D721Med (cell line): Measurements from ENCODE around the gene FOCAD.

Source experiments
- DNase-seq: peaks from one replicate; pipeline ENCODE4 v3.0.0; 2011; ENCODE audit warnings: low spot score; ENCODE audit not compliant: insufficient read length
- FAIRE-seq: peaks from 2 replicates; lab custom pipeline; 2011; peaks lifted over from hg19 to GRCh38; lab: Jason Lieb, UNC
- CTCF ChIP-seq: IDR thresholded peaks from 2 replicates; pipeline ENCODE4 v1.5.1; 2012; ENCODE audit warnings: mild to moderate bottlenecking, control low read depth; ENCODE audit not compliant: insufficient read depth; ENCODE audit errors: missing control alignments

Gene FOCAD

DNA sequence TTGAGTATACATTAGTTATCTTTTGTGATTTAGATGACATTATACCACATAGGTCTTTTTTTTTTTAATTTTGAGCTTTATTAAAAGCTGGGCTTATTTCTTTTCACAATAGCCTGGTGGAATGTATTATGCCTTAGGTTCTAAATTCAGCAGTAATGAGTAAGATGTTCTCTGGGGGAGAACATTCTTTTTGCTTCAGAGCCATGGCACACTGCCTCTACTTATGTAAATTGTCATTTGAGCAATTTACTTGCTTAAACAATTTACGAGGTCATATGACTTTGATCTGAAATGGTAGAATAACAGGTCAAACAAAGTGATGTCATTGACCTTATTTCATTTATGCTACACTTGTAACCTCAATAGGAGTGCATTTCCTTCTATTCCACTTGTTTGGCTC is 154.2 kb downstream of the FOCAD start:
- TF ChIP-seq CTCF, result no peak
- FAIRE-seq (no peak), DNase-seq (no peak)

GRCh38 chr9:20844916-20845315 is 160.9 kb downstream of the FOCAD start:
- no peak for FAIRE-seq
- no peak for TF ChIP-seq CTCF

DNA sequence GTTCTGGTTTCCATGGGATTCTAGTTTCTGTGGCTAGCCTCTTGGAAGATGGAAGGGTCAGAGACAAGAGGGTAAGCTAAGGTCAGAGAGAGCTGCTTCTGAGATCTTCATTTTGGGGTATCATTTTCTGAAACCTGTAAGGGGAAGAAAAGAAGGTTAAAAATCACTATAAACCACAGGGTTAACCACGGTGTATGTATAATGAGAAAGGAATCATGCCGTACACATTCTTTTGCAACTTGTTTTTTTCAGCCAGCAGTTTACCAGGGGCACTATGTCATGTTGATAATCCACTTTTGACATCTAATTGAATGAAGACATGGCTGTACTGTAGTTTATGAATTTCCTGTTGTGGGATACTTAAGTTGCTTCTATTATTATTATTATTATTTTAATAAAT is 164.4 kb downstream of the FOCAD start:
- DNase-seq (no peak), FAIRE-seq (no peak)

More at GRCh38 chr9:20844916-20845315, 160.9 kb downstream of the FOCAD start:
- DNase-seq, result no peak

GRCh38 chr9:20853866-20854265 is 169.8 kb downstream of the FOCAD start:
- no peak for FAIRE-seq

More for the DNA sequence above, 164.4 kb downstream of the FOCAD start:
- TF ChIP-seq CTCF, result no peak

DNA sequence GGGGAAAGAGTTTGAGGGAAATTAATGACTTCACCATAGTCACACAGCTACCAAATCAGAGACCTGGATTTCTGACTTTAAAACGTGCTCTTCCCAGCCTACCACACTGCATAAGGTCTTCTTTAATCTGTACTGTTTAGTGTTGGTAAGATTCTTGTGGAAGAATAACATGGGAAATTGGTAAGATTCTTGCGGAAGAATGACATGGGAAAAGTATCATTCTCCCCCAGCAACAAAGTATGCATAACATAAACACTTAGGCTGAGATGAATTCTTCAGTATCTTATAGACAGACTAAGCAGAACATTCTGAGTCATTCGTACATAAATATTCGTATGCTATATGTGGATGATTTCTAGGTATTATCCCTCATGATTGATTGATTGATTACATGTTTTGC is 170.4 kb downstream of the FOCAD start:
- FAIRE-seq (no peak), DNase-seq (no peak)
- no peak for TF ChIP-seq CTCF

More at GRCh38 chr9:20853866-20854265, 169.8 kb downstream of the FOCAD start:
- no peak for DNase-seq
- TF ChIP-seq CTCF, result no peak

DNA sequence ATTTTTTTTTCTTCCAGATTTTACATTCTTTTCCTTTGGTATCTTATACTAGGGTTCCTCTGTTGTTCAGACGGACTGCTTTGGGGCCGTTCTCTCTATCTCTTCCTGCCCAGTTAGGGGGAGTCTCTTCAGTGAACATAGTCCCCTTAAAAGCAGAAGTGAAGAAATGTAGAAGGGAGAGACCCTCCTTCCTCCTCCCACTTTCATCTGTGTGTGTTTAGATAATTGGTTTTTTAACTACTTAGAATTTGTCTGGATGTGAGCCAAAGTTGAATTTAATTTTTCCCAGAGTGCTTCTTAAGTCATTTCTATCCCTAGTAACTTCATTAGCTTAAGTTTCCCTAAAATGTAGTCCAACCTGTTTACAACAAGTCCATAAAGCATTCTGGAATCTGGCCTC is 179.9 kb downstream of the FOCAD start:
- DNase-seq (no peak), FAIRE-seq (no peak)
- TF ChIP-seq CTCF, result no peak

DNA sequence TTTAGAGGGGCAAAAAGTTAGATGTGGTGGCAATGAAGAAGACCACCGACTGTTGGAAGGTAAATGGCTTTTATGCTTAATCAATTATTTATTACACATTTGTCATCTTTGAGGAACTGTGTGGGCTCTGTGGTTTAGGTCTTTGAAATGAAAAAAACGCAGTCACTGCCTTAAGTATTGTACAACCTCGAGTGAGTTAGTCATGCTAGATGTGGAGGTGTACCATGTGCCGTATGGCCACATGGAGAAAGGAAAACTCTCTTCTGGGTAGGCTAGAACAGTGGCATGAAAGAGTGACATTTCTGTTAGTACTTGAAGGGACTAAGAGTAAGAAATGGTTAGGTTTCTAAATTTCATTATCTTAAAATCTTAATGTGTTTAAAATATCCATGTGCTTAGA is 181.3 kb downstream of the FOCAD start:
- no peak for TF ChIP-seq CTCF
- DNase-seq (no peak), FAIRE-seq (no peak)
